Stimulated activated CD8-positive, alpha-beta memory T cell treated with anti-CD3 and anti-CD28 coated beads, Interleukin-12 subunit alpha, Interleukin-12 subunit beta, amount 100 ng/mL, for 24 hours (primary cell): ENCODE results near the gene ALPG.
"Not testable (repeated sequence)": the region's sequence is repeated elsewhere in the genome, so short reads cannot be mapped to it uniquely, and the experiment has no call there.

Experiments
- DNase-seq: peaks from one replicate; pipeline ENCODE4 v3.0.0-alpha.2; 2020; ENCODE audit errors: extremely low read depth

Gene ALPG

DNA sequence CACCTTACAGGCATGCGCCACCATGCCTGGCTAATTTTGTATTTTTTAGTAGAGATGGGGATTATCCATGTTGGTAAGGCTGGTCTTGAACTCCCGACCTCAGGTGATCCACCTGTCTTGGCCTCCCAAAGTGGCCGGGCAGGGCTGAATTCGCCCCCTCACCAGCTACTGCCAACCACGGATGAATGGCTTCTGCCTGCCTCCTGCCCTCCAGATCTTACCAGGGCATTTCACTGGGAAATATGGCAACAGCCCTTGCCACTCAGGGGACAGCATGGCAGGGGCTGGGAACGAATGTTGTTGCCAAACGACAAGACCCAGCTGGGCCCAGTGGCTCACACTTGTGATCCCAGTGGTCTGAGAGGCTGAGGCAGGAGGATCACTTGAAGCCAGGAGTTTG, 29.9 kb upstream of the ALPG start:
- no peak for DNase-seq

GRCh38 chr2:232377319-232377718, 29.3 kb upstream of the ALPG start:
- no peak for DNase-seq

- no peak for DNase-seq
Observed at GRCh38 chr2:232377841-232378734, 28.6 kb upstream of the ALPG start.

GRCh38 chr2:232378735-232379151, 27.9 kb upstream of the ALPG start, which contains the start of gene ALPP:
ALPP (plus strand) TSS chr2:232378751; CDS start chr2:232378803, 52 bp downstream.
- DNase-seq: not testable (repeated sequence)

DNA sequence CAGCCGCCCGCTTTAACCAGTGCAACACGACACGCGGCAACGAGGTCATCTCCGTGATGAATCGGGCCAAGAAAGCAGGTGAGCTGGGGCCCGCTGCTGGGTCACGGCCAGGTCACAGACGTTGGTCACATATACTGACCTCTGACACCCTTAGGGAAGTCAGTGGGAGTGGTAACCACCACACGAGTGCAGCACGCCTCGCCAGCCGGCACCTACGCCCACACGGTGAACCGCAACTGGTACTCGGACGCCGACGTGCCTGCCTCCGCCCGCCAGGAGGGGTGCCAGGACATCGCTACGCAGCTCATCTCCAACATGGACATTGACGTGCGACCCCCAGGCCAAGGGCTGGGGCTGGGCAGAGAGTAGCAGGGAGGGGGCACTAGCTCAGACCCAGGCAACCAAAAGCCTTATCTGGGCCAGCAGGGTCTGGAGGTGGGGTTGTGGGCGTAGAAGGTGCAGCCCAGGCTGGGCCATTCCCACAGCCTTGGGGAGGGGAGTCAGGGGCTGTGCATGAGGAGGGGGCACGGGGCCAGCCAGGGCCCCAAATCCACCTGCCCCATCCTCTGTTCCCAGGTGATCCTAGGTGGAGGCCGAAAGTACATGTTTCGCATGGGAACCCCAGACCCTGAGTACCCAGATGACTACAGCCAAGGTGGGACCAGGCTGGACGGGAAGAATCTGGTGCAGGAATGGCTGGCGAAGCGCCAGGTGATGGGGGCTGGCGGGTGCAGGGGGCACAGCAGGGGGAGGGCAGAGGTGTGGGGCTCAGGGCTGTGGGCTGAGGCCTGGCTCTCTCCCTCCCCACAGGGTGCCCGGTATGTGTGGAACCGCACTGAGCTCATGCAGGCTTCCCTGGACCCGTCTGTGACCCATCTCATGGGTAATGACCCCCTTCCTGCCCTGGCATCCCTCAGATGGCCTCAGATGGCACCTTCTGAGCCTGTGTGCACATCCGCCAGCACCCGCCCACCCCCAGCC, 26.7 kb upstream of the ALPG start:
- DNase-seq: not testable (repeated sequence)

- DNase-seq: not testable (repeated sequence)
Observed at GRCh38 chr2:232381204-232382031, 25.2 kb upstream of the ALPG start.

DNA sequence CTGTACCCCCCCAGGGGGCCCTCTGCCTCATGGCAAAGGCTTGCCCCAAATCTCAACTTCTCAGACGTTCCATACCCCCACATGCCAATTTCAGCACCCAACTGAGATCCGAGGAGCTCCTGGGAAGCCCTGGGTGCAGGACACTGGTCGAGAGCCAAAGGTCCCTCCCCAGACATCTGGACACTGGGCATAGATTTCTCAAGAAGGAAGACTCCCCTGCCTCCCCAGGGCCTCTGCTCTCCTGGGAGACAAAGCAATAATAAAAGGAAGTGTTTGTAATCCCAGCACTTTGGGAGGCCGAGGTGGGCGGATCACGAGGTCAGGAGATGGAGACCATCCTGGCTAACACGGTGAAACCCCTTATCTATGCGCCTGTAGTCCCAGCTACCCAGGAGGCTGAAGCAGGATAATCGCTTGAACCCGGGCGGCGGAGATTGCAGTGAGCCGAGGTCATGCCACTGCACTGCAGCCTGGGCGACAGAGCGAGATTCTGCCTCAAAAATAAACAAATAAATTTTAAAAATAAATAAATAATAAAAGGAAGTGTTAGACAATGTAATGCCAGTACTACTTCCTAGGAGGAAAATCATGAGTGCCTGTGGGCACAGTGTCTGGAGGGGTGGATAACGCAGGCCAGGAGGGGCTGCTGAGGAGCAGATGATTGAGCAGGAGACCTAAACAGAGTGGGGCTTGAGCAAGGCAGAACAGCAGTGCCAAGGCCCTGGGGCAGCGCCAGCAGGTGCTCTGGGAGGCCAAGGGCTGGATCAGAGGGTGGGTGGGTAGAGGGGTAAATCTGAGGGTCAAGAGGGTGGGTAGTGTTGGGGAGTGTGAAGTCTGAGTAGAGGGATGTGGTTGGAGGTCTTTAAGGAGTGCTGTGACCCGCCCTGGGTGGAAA, 24.1 kb upstream of the ALPG start:
- no peak for DNase-seq

- DNase-seq: no peak
Observed at GRCh38 chr2:232384466-232384865, 22.2 kb upstream of the ALPG start.

DNA sequence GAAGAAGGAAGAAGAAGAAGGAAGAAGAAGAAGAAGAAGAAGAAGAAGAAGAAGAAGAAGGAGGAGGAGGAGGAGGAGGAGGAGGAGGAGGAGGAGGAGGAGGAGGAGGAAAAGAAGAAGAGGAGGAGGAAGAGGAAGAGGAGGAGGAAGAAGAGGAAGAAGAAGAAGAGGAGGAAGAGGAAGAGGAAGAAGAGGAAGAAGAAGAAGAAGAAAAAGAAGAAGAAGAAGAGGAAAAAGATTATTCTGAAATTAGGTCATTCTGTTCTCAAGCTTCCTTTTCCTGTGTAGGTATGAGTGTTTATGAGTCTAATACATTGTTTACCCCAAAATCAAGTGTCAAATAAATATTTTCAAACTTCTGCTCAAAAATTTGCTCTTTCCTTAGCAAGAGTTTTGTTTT, 21.6 kb upstream of the ALPG start:
- not testable (repeated sequence) for DNase-seq

DNA sequence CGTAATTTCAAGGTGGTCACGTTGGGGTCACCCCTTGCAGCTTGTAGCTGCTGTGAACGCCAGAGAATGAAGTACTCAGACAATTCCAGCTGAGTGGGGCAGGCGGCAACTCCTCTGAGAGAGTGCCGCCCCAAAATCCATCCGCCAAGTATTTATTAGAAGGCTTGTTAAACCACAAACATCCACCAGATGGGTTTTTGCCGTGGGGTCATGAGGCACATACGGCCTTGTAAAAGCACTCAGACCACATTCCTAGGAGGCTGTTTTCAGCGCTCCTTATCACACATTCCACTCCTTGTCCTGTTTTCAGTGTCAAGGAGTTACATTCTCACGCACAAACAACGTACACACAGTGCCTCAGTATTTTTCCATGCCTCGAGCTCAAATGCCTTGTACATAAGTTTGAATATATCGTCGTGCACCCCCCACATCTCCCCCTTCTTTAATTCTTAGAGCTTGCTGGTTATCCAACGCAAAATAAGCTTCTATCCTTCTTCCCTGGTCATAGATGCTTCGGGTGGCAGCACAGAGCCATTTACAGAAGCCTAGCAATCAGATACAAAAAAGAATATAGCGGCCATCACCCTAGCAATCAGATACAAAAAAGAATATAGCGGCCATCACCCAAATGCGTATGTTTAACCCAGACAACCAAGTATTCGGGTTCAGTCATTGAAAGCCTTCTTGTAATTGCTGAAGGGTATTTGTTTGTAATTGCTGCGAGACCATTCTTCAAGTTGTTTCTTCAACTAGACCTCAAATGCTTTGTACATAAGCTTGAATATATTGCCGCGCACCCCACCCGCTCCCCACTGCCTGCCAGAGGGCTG, 20.8 kb upstream of the ALPG start:
- no peak for DNase-seq

GRCh38 chr2:232386490-232386739, 20.2 kb upstream of the ALPG start:
- no peak for DNase-seq

DNA sequence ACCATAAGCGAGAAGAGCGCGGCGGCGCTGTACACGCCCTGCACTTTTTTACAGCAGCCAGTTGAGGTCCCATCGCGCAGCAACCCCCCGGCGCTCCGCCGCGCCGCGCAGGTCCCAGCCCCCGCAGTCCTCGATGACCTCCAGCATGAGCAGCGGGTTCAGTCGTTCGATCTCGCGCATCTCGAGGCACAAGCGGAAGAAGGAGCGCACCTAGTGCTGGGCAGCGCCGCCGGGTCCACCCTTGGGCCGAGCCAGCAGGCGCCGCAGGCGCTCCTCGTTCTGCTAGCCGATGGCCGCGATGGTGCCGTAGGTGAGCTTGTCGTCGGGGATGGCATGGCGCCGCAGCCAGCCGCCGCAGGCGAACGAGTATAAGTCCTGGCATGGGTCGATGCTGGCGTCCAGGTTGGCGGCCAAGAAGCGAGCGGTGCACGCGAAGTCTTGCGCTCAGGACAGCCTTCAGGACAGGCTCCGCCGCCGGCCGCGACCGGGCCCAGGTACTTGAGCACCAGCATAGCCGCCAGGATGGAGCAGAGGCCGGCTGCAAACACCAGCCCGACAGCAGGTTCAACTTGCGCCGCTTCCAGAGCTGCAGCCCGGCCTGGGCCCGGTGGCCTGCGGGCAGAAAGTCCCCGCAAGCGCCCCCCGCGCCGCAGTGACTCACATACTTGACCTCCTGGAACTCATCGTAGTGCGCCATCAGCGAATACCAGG, 19.7 kb upstream of the ALPG start:
- no peak for DNase-seq

- DNase-seq: no peak
Observed at GRCh38 chr2:232387451-232388171, 19.0 kb upstream of the ALPG start.

GRCh38 chr2:232388324-232388891, 18.2 kb upstream of the ALPG start:
- no peak for DNase-seq

- DNase-seq: no peak
Observed at GRCh38 chr2:232389327-232389726, 17.3 kb upstream of the ALPG start.

DNA sequence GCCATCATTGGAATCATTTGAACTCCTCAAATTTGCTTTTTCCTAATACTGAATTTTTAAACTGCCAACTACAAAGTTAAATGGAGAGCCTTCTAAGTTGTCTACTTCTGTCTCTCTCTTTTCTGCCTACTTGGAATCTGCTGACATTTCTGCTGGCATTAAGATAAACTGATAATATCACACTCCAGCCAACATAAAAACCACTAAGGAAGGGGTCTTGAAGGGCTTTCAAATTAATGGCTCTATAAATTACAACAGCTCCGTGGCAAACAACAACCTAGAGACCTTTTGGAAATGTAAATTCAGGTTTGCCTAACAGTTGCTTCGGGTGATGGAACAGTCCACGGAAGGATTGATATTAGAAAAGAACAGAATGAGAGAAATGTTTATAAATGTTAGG, 16.0 kb upstream of the ALPG start:
- DNase-seq: no peak

- no peak for DNase-seq
Observed at GRCh38 chr2:232393556-232393955, 13.1 kb upstream of the ALPG start.

GRCh38 chr2:232394431-232394830, 12.2 kb upstream of the ALPG start:
- not testable (repeated sequence) for DNase-seq
